Measurements from ENCODE around the gene EVA1C.
"Not testable (repeated sequence)": the region's sequence is repeated elsewhere in the genome, so short reads cannot be mapped to it uniquely, and the experiment has no call there.

The EVA1C gene

GRCh38 chr21:32450881-32451701 is 38.6 kb downstream of the EVA1C start:
- H3K9me3 ChIP-seq (replicated peaks in 1 of 2; ENCODE audit: control insufficient read depth in 2 of 2, insufficient read depth in 1 of 2, low read depth in 1 of 2, low read length in 2 of 2); H3K79me1 ChIP-seq (ENCODE audit: low read depth, low read length); DNase-seq (ENCODE audit: low spot score); H3K18ac ChIP-seq (ENCODE audit: low read length); H2BK120ac ChIP-seq (ENCODE audit: low read depth, low read length); H3K4me3 ChIP-seq (ENCODE audit: low read length in 2 of 2); H4K91ac ChIP-seq (ENCODE audit: low read depth, low read length, poor library complexity); H2BK12ac ChIP-seq (ENCODE audit: low read length); H2BK15ac ChIP-seq (ENCODE audit: low read length); H2AK5ac ChIP-seq (ENCODE audit: low read depth, low read length); H2BK5ac ChIP-seq (ENCODE audit: low read length); H3K14ac ChIP-seq (ENCODE audit: low read length); H3K9ac ChIP-seq (ENCODE audit: low read depth, low read length, poor library complexity); H2AFZ ChIP-seq (ENCODE audit: low read length); H3K4ac ChIP-seq (ENCODE audit: low read length); H3K27me3 ChIP-seq (ENCODE audit: control insufficient read depth in 3 of 3, insufficient read depth in 3 of 3, low read depth in 1 of 3, low read length in 3 of 3); H3K4me2 ChIP-seq (ENCODE audit: insufficient read depth, low read length, poor library complexity, severe bottlenecking); H3K23ac ChIP-seq (ENCODE audit: low read depth, low read length, poor library complexity); H3K27ac ChIP-seq (replicated peaks; ENCODE audit: low read length); H4K8ac ChIP-seq (ENCODE audit: low read depth, low read length); H3K36me3 ChIP-seq (replicated peaks in 1 of 2; ENCODE audit: control insufficient read depth in 2 of 2, insufficient read depth in 2 of 2, low read length in 2 of 2); H3K4me1 ChIP-seq (ENCODE audit: control insufficient read depth in 2 of 2, insufficient read depth in 1 of 2, low read depth in 1 of 2, low read length in 2 of 2): not testable (repeated sequence)
- WGBS, 2 donors (ENCODE audit: extremely low coverage in 2 of 2, insufficient read length in 2 of 2, insufficient replicate concordance in 1 of 2), result no CpG with 5 or more reads among the region's 14 CpGs

GRCh38 chr21:32452191-32452590 is 39.7 kb downstream of the EVA1C start:
- H3K14ac ChIP-seq (ENCODE audit: low read length); H3K4me1 ChIP-seq (ENCODE audit: control insufficient read depth in 2 of 2, insufficient read depth in 1 of 2, low read depth in 1 of 2, low read length in 2 of 2); H3K9ac ChIP-seq (ENCODE audit: low read depth, low read length, poor library complexity); H3K23ac ChIP-seq (ENCODE audit: low read depth, low read length, poor library complexity); H3K4ac ChIP-seq (ENCODE audit: low read length); H3K9me3 ChIP-seq (replicated peaks in 1 of 2; ENCODE audit: control insufficient read depth in 2 of 2, insufficient read depth in 1 of 2, low read depth in 1 of 2, low read length in 2 of 2); H2BK120ac ChIP-seq (ENCODE audit: low read depth, low read length); H3K27ac ChIP-seq (replicated peaks; ENCODE audit: low read length); H2AK5ac ChIP-seq (ENCODE audit: low read depth, low read length); H3K4me3 ChIP-seq (ENCODE audit: low read length in 2 of 2); H3K18ac ChIP-seq (ENCODE audit: low read length); H2BK5ac ChIP-seq (ENCODE audit: low read length); H2BK12ac ChIP-seq (ENCODE audit: low read length); H3K4me2 ChIP-seq (ENCODE audit: insufficient read depth, low read length, poor library complexity, severe bottlenecking); H4K91ac ChIP-seq (ENCODE audit: low read depth, low read length, poor library complexity); H2BK15ac ChIP-seq (ENCODE audit: low read length); H4K8ac ChIP-seq (ENCODE audit: low read depth, low read length); H3K79me1 ChIP-seq (ENCODE audit: low read depth, low read length); DNase-seq (ENCODE audit: low spot score); H2AFZ ChIP-seq (ENCODE audit: low read length); H3K36me3 ChIP-seq (replicated peaks in 1 of 2; ENCODE audit: control insufficient read depth in 2 of 2, insufficient read depth in 2 of 2, low read length in 2 of 2): not testable (repeated sequence)
- peaks cover 0 to 11% (median 0%) of the 10 kb centered on the region in 3 experiments for H3K27me3 ChIP-seq (ENCODE audit: control insufficient read depth in 3 of 3, insufficient read depth in 3 of 3, low read depth in 1 of 3, low read length in 3 of 3)
- no CpG with 5 or more reads among the region's 8 CpGs for WGBS, 2 donors (ENCODE audit: extremely low coverage in 2 of 2, insufficient read length in 2 of 2, insufficient replicate concordance in 1 of 2)

- Histone ChIP-seq H2BK15ac (ENCODE audit: low read length) (no peak overlapping the region), H2AFZ (ENCODE audit: low read length) (no peak overlapping the region), H3K79me1 (ENCODE audit: low read depth, low read length) (no peaks in the 10 kb centered on the region), H2BK5ac (ENCODE audit: low read length) (no peak overlapping the region), H3K4me3 (ENCODE audit: low read length in 2 of 2) (no peak overlapping the region), H2AK5ac (ENCODE audit: low read depth, low read length) (no peak overlapping the region), H3K36me3 (replicated peaks in 1 of 2; ENCODE audit: control insufficient read depth in 2 of 2, insufficient read depth in 2 of 2, low read length in 2 of 2) (no peaks in the 10 kb centered on the region), H2BK120ac (ENCODE audit: low read depth, low read length) (no peak overlapping the region), H3K4me2 (ENCODE audit: insufficient read depth, low read length, poor library complexity, severe bottlenecking) (no peak overlapping the region), H4K91ac (ENCODE audit: low read depth, low read length, poor library complexity) (no peak overlapping the region), H2BK12ac (ENCODE audit: low read length) (no peak overlapping the region), H3K27ac (replicated peaks; ENCODE audit: low read length) (no peak overlapping the region), H3K27me3 (ENCODE audit: control insufficient read depth in 3 of 3, insufficient read depth in 3 of 3, low read depth in 1 of 3, low read length in 3 of 3) (peaks cover 0 to 16% (median 0%) of the 10 kb centered on the region in 3 experiments), H3K18ac (ENCODE audit: low read length) (no peak overlapping the region), H3K14ac (ENCODE audit: low read length) (no peak overlapping the region), H4K8ac (ENCODE audit: low read depth, low read length) (no peak overlapping the region), H3K9me3 (replicated peaks in 1 of 2; ENCODE audit: control insufficient read depth in 2 of 2, insufficient read depth in 1 of 2, low read depth in 1 of 2, low read length in 2 of 2) (peaks cover 0 to 5% of the 10 kb centered on the region in 2 donors), H3K9ac (ENCODE audit: low read depth, low read length, poor library complexity) (no peak overlapping the region), H3K23ac (ENCODE audit: low read depth, low read length, poor library complexity) (no peak overlapping the region), H3K4me1 (ENCODE audit: control insufficient read depth in 2 of 2, insufficient read depth in 1 of 2, low read depth in 1 of 2, low read length in 2 of 2) (no peaks in the 10 kb centered on the region), H3K4ac (ENCODE audit: low read length) (no peak overlapping the region)
- WGBS, 2 donors (ENCODE audit: extremely low coverage in 2 of 2, insufficient read length in 2 of 2, insufficient replicate concordance in 1 of 2), result no CpG with 5 or more reads among the region's 11 CpGs
- no peak for DNase-seq (ENCODE audit: low spot score)
Measured at GRCh38 chr21:32452641-32453040, 40.1 kb downstream of the EVA1C start.

GRCh38 chr21:32455548-32455947 is 43.0 kb downstream of the EVA1C start:
- Histone ChIP-seq H2BK12ac (ENCODE audit: low read length) (no peak overlapping the region), H3K79me1 (ENCODE audit: low read depth, low read length) (no peaks in the 10 kb centered on the region), H3K18ac (ENCODE audit: low read length) (no peak overlapping the region), H3K4ac (ENCODE audit: low read length) (no peak overlapping the region), H3K4me2 (ENCODE audit: insufficient read depth, low read length, poor library complexity, severe bottlenecking) (no peak overlapping the region), H4K91ac (ENCODE audit: low read depth, low read length, poor library complexity) (no peak overlapping the region), H3K4me1 (ENCODE audit: control insufficient read depth in 2 of 2, insufficient read depth in 1 of 2, low read depth in 1 of 2, low read length in 2 of 2) (no peaks in the 10 kb centered on the region), H2BK15ac (ENCODE audit: low read length) (no peak overlapping the region), H2BK5ac (ENCODE audit: low read length) (no peak overlapping the region), H3K27ac (replicated peaks; ENCODE audit: low read length) (no peak overlapping the region), H4K8ac (ENCODE audit: low read depth, low read length) (no peak overlapping the region), H3K36me3 (replicated peaks in 1 of 2; ENCODE audit: control insufficient read depth in 2 of 2, insufficient read depth in 2 of 2, low read length in 2 of 2) (no peaks in the 10 kb centered on the region), H3K4me3 (ENCODE audit: low read length in 2 of 2) (no peak overlapping the region), H3K14ac (ENCODE audit: low read length) (no peak overlapping the region), H3K23ac (ENCODE audit: low read depth, low read length, poor library complexity) (no peak overlapping the region), H2AFZ (ENCODE audit: low read length) (no peak overlapping the region), H3K9ac (ENCODE audit: low read depth, low read length, poor library complexity) (no peak overlapping the region), H3K27me3 (ENCODE audit: control insufficient read depth in 3 of 3, insufficient read depth in 3 of 3, low read depth in 1 of 3, low read length in 3 of 3) (peaks cover 0 to 22% (median 0%) of the 10 kb centered on the region in 3 experiments), H2AK5ac (ENCODE audit: low read depth, low read length) (no peak overlapping the region), H2BK120ac (ENCODE audit: low read depth, low read length) (no peak overlapping the region), H3K9me3 (replicated peaks in 1 of 2; ENCODE audit: control insufficient read depth in 2 of 2, insufficient read depth in 1 of 2, low read depth in 1 of 2, low read length in 2 of 2) (peaks cover 0 to 5% of the 10 kb centered on the region in 2 donors)
- no peak for DNase-seq (ENCODE audit: low spot score)
- no CpG with 5 or more reads among the region's 5 CpGs for WGBS, 2 donors (ENCODE audit: extremely low coverage in 2 of 2, insufficient read length in 2 of 2, insufficient replicate concordance in 1 of 2)
